GM19455 (cell line): ENCODE results near the gene LCN9.

Source experiments
- ATAC-seq: cut with Tn5 transposase; IDR thresholded peaks from one replicate; pipeline ENCODE4 v1.9.1; 2021; ENCODE audit not compliant: unreplicated experiment

The LCN9 gene

DNA sequence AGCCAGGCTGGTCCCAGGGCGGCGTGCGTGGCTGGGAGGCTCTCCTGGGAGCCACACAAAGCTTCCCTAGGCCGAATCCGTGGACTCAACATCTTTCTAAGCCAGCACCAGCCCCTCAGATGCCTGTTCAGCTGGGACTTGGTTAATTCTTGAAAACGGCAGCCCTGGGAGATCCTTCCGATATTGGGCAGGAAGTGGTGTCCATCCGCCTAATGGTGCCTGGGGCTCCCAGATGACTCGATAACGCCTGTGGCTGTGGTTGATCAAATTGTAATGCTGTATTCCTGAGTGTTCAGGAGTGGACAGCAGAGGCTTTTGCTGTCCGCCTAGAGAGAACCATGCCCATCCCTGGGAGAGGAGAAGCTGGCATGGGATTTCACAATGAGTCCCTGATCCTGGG is 52.9 kb downstream of the LCN9 start:
- ATAC-seq, result no peak
